T follicular helper cell (primary cell): ENCODE results near the gene VGF.

Experiments used
- DNase-seq: peaks from one replicate; pipeline ENCODE4 v3.0.0-alpha.2; 2020; ENCODE audit warnings: low read depth

The VGF gene

GRCh38 chr7:101185258-101185839 lies 20.0 kb upstream of the VGF start:
- no peak for DNase-seq

- DNase-seq: no peak
Measured at GRCh38 chr7:101180130-101180755, 14.9 kb upstream of the VGF start, which contains the start of gene NAT16. Gene NAT16 (minus strand): TSS chr7:101180293. CDS start chr7:101174807, 5,486 bp downstream.

- no peak for DNase-seq
Measured at GRCh38 chr7:101179713-101180112, 14.3 kb upstream of the VGF start.

- no peak for DNase-seq
Measured at GRCh38 chr7:101179117-101179516, 13.7 kb upstream of the VGF start.

- DNase-seq: no peak
Measured at GRCh38 chr7:101177644-101178043, 12.3 kb upstream of the VGF start.

- DNase-seq: no peak
Measured at GRCh38 chr7:101175664-101176063, 10.3 kb upstream of the VGF start.

- DNase-seq: no peak
Measured at GRCh38 chr7:101174322-101174854, 9.0 kb upstream of the VGF start.

GRCh38 chr7:101173752-101174244 lies 8.4 kb upstream of the VGF start:
- peak; percentile 44 for DNase-seq

GRCh38 chr7:101172854-101173751 lies 7.7 kb upstream of the VGF start:
- DNase-seq: no peak

GRCh38 chr7:101172005-101172853 lies 6.9 kb upstream of the VGF start:
- no peak for DNase-seq

- no peak for DNase-seq
Measured at GRCh38 chr7:101171442-101171837, 6.1 kb upstream of the VGF start.

GRCh38 chr7:101170617-101171441 lies 5.5 kb upstream of the VGF start:
- DNase-seq: no peak

GRCh38 chr7:101169838-101170551 lies 4.6 kb upstream of the VGF start:
- DNase-seq: peak; percentile 64

GRCh38 chr7:101169110-101169837 lies 3.9 kb upstream of the VGF start:
- no peak for DNase-seq

GRCh38 chr7:101168412-101169049 lies 3.2 kb upstream of the VGF start:
- DNase-seq: no peak

- DNase-seq: no peak
Measured at GRCh38 chr7:101167645-101168411, 2.5 kb upstream of the VGF start.

- no peak for DNase-seq
Measured at GRCh38 chr7:101166909-101167644, 1.7 kb upstream of the VGF start.

GRCh38 chr7:101166648-101166908 lies 1.2 kb upstream of the VGF start:
- DNase-seq: no peak
